Tibial nerve (tissue), 4 donors: ENCODE results near the gene LCT. TPM values are rescaled to one million over a fixed set of nuclear protein-coding genes. Genes with fewer than 3 reads are reported as not detected.

ENCODE experiments used
- DNase-seq, 2 donors: peaks; one replicate each; pipeline ENCODE4 v3.0.0-alpha.2; 2019; ENCODE audit warnings: low spot score in 2 of 2
- H3K27ac ChIP-seq, 4 donors: fragments of 200-600 bp; sonication (generic) in 3 of 4; one replicate each; pipeline ENCODE4 v1.5.1; 2017 to 2019; ENCODE audit warnings: mild to moderate bottlenecking in 1 of 4
- H3K27me3 ChIP-seq, 2 donors: fragments of 200-600 bp; sonication (generic) in 1 of 2; one replicate each; pipeline versions ENCODE4 v1.5.1 to v1.6.0; 2017 to 2019
- H3K36me3 ChIP-seq, 3 donors: fragments of 200-600 bp; sonication (generic); one replicate each; pipeline ENCODE4 v1.5.1; 2018 to 2019
- H3K4me1 ChIP-seq, 4 donors: fragments of 200-600 bp; sonication (generic) in 3 of 4; one replicate each; pipeline ENCODE4 v1.5.1; 2017 to 2019
- H3K4me3 ChIP-seq, 4 donors: fragments of 200-600 bp; sonication (generic) in 3 of 4; one replicate each; pipeline ENCODE4 v1.5.1; 2017 to 2019; ENCODE audit warnings: mild to moderate bottlenecking in 1 of 4, moderate library complexity in 1 of 4
- H3K9me3 ChIP-seq, 4 donors: fragments of 200-600 bp; sonication (generic) in 3 of 4; one replicate each; pipeline ENCODE4 v1.5.1; 2017 to 2019
- CTCF ChIP-seq, 5 experiments: fragments of 200-600 bp in 3 of 5; fragments of 450-650 bp in 2 of 5; sonication (generic) in 3 of 5; IDR thresholded peaks; one replicate each; pipeline ENCODE4 v1.5.1; 2016 to 2019; ENCODE audit warnings: antibody characterized with exemption in 5 of 5, mild to moderate bottlenecking in 3 of 5, moderate library complexity in 2 of 5
- EP300 ChIP-seq, 2 donors: sonication (generic); formaldehyde crosslinking; IDR thresholded peaks; one replicate each; pipeline ENCODE4 v1.6.1; 2017; ENCODE audit warnings: antibody characterized with exemption in 2 of 2, mild to moderate bottlenecking in 1 of 2
- POLR2A ChIP-seq, 2 donors: fragments of 450-650 bp; IDR thresholded peaks; one replicate each; pipeline ENCODE4 v1.6.1; 2017; ENCODE audit warnings: antibody characterized with exemption in 2 of 2, mild to moderate bottlenecking in 2 of 2, moderate library complexity in 2 of 2
- WGBS, 2 donors: methylation state at CpG; one replicate each; pipeline ENCODE4 v1.1.5; 2018; 5-methylcytosine and 5-hydroxymethylcytosine counted together
- total RNA-seq, 4 donors: library from RNA; depleted of rRNA; stranded (reverse); fragments of >200 nt; gene quantifications; one replicate each; pipeline ENCODE4 v1.1.0, GENCODE V29; 2016

The LCT gene
- total RNA-seq, 4 donors from 2014 or later: under 0.01 TPM; not detected in 3

- TF ChIP-seq EP300 (IDR thresholded peaks at IDR 0.05) (no peak), POLR2A (IDR thresholded peaks at IDR 0.05) (no peak), CTCF (IDR thresholded peaks at IDR 0.05) (no peak)
- Histone ChIP-seq H3K27me3 (no peaks in the 10 kb centered on the region), H3K4me1 (peaks cover 0 to 10% (median 2%) of the 10 kb centered on the region in 4 donors), H3K4me3 (no peak overlapping the region), H3K36me3 (peaks cover 0 to 83% (median 7%) of the 10 kb centered on the region in 3 donors), H3K27ac (no peak overlapping the region), H3K9me3 (no peaks in the 10 kb centered on the region)
- no peak for DNase-seq
- 94 to 96% methylated on average over 3 of the region's 3 CpGs for WGBS, 2 donors
Measured at GRCh38 chr2:135845257-135845656, 8.3 kb upstream of the LCT start.

GRCh38 chr2:135844301-135844895, 7.4 kb upstream of the LCT start:
- Histone ChIP-seq H3K4me3 (no peak overlapping the region), H3K27ac (no peak overlapping the region), H3K4me1 (peaks cover 0 to 18% (median 7%) of the 10 kb centered on the region in 4 donors), H3K36me3 (peaks cover 0 to 75% (median 7%) of the 10 kb centered on the region in 3 donors), H3K27me3 (no peaks in the 10 kb centered on the region), H3K9me3 (no peaks in the 10 kb centered on the region)
- TF ChIP-seq CTCF (IDR thresholded peaks at IDR 0.05): no peak
- TF ChIP-seq POLR2A (IDR thresholded peaks at IDR 0.05): no peak
- TF ChIP-seq EP300 (IDR thresholded peaks at IDR 0.05): no peak
- DNase-seq: no peak
- WGBS, 2 donors: 88 to 91% methylated on average over 12 of the region's 12 CpGs

GRCh38 chr2:135843671-135844070, 6.7 kb upstream of the LCT start:
- Histone ChIP-seq H3K36me3 (peaks cover 0 to 68% (median 7%) of the 10 kb centered on the region in 3 donors), H3K27me3 (no peaks in the 10 kb centered on the region), H3K4me1 (peaks cover 0 to 24% (median 11%) of the 10 kb centered on the region in 4 donors), H3K27ac (no peak overlapping the region), H3K4me3 (no peak overlapping the region), H3K9me3 (no peaks in the 10 kb centered on the region)
- DNase-seq: no peak
- TF ChIP-seq EP300 (IDR thresholded peaks at IDR 0.05): no peak
- TF ChIP-seq POLR2A (IDR thresholded peaks at IDR 0.05): no peak
- TF ChIP-seq CTCF (IDR thresholded peaks at IDR 0.05): no peak
- 93% methylated on average over 3 of the region's 3 CpGs for WGBS, 2 donors

- TF ChIP-seq CTCF (IDR thresholded peaks at IDR 0.05) (no peak), POLR2A (IDR thresholded peaks at IDR 0.05) (no peak), EP300 (IDR thresholded peaks at IDR 0.05) (no peak)
- Histone ChIP-seq H3K4me1 (peaks cover 0 to 24% (median 11%) of the 10 kb centered on the region in 4 donors), H3K27me3 (no peaks in the 10 kb centered on the region), H3K4me3 (no peak overlapping the region), H3K9me3 (no peaks in the 10 kb centered on the region), H3K27ac (peak overlapping the region in 2 of 4 donors; percentile 67 to 81), H3K36me3 (peaks cover 0 to 37% (median 0%) of the 10 kb centered on the region in 3 donors)
- 39 to 41% methylated on average over 2 of the region's 2 CpGs for WGBS, 2 donors
- peak in 1 of 2 donors; percentile 5 for DNase-seq
Measured at GRCh38 chr2:135840601-135841000, 3.6 kb upstream of the LCT start.

- peaks cover 0 to 29% (median 0%) of the 10 kb centered on the region in 3 donors for H3K36me3 ChIP-seq
- H3K4me3 ChIP-seq: no peak overlapping the region
- H3K9me3 ChIP-seq: no peaks in the 10 kb centered on the region
- WGBS, 2 donors: 14 to 17% methylated on average over 2 of the region's 2 CpGs
- TF ChIP-seq EP300 (IDR thresholded peaks at IDR 0.05) (peak in 1 of 2 donors; percentile 46), CTCF (IDR thresholded peaks at IDR 0.05) (no peak), POLR2A (IDR thresholded peaks at IDR 0.05) (no peak)
- DNase-seq: peak in 1 of 2 donors; percentile 34
- H3K27me3 ChIP-seq: no peaks in the 10 kb centered on the region
- peaks cover 0 to 24% (median 11%) of the 10 kb centered on the region in 4 donors for H3K4me1 ChIP-seq
- peak overlapping the region in 1 of 4 donors; percentile 10 for H3K27ac ChIP-seq
Measured at GRCh38 chr2:135839713-135840112, 2.7 kb upstream of the LCT start.
